GM04504 (cell line): ENCODE measurements around the gene SLC9A9.
A peak's percentile ranks its signal among the peaks of the same experiment; 100 is the strongest.

Experiments
- DNase-seq: peaks from one replicate; pipeline ENCODE4 v3.0.0-alpha.2; 2012; ENCODE audit warnings: low read depth

Gene SLC9A9

DNA sequence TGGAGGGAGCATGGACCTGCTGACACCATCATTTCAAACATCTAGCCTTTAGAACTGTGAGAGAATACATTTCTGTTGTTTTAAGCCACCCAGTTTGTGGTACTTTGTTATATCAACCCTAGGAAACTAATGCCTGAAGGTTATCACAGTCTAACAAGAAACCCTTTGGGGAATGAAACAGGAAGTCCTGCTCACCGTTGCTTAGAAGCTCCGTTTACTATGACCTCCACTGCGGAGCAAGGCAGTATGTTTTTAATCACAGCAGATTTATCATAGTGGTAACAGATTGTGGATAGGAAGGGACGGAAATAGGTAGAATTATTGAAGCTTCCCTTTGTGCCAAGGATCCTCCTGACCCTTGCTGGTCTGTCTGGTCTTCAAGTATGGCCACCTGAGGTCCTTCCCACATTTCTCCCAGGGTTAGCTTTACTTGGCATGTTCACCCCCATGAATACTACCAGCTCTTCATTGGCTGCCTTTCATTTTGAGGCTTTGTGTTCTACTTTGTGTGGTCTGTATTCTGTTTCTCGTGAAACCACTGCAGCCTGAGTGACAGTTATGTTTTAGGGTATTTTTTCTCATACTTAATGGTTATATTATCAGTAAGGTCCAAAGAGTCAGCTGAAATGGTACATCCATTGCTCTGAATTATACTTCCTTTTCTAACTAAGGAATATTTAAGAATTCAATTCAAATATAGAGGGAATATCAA lies 527.1 kb downstream of the SLC9A9 start:
- no peak for DNase-seq

- no peak for DNase-seq
Observed at GRCh38 chr3:143315766-143316165, 532.5 kb downstream of the SLC9A9 start.

DNA sequence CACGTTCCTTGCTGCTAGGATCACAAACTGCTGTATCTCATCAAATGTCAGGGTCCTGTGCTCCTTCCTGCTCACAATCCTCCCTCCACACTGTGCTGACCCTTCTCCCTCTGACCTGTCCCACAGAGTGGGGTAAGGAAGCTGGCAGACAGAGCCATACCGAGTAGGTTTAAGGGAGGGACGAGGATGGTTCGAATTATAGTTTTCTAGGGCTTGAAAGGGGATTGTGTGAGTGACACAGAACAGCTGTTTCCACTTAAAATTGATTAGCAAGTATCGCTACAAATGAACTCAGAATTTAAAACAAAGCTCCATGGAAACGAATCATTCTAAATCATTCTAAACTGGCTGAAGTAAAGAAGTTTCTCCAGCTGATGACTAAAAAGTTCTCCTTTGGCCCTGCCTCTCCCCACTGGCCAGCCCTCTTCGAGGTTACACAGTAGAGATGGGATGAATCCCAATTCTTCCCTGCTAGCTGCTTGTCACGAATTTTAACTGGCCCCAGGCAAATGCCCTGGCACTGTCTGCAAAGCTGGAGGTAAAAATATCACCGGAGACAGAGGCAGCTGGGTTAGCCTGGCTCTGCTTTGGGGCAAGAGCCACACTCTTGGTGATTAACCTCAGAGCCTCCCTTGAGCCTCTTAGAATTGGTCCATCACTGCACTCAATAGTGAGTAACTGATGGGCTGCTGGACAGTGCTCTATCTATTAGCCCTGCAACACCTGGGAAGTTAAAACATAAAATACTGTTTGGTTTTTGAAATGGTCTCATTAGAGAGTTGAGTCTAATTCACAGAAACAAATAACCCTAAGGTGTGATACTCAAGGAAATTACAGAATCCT lies 533.8 kb downstream of the SLC9A9 start:
- DNase-seq: peak; percentile 44

DNA sequence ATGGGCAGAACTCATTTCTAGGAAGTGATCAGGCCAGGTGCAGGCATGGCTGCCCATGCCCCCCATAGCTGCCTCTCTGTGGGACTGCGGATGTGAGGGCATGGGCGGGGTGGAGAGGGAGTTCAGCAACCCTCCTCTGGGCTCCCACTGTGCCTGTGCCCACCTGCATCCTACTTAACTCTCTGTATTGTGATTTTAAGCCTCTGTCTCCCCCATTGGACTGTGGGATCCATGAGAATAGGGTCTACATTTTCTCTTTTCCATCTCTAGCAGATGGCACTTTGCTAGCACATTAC lies 534.4 kb downstream of the SLC9A9 start:
- no peak for DNase-seq

- DNase-seq: no peak
Observed at GRCh38 chr3:143313025-143313892, 535.0 kb downstream of the SLC9A9 start.

- no peak for DNase-seq
Observed at GRCh38 chr3:143311096-143311495, 537.2 kb downstream of the SLC9A9 start.

DNA sequence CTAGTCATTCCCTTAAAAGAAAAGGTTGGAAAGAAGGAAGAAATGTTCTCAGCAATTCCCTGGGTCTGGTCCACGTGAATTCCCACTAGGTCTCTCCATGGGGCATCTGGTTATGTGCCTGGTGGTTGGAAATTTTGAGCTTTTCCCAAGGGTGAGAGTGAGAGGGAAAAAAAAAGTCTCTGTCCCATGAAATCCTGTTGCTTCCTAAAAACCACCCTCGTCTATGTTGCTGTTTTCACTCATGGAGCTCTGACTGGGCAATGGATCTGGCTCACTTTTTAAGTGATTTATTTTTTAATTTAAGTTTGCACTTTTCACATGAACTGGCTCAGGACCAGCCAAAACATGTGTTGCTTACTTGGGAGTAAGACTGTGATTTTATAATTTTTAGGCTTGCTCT lies 538.6 kb downstream of the SLC9A9 start:
- no peak for DNase-seq

DNA sequence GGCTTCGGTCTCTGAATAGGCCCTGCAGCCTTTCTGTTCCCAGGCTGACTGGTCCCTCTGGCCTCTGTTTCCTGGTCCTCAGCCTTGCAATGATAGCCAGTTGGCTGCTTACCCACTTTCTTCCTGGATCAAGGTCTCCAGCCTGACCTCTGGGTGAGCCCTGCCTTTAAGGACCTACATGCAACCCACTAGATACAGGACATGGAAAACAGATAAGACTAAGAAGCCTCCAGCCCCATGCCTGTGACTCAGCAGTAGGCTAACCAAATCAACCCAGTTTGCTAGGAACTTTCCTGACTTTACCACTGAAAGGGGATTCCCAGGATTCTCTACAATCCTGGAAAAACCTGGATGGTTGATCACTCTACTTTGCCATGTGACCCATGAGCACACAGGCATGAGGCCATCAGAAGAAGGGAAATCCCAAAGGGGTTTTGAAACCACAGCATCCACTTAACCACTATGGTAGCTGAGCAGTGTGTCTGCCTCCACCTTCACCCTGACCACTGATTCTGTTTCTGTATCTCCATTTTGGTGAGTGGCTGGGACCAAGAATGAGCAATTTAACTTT lies 540.6 kb downstream of the SLC9A9 start:
- DNase-seq: no peak

DNA sequence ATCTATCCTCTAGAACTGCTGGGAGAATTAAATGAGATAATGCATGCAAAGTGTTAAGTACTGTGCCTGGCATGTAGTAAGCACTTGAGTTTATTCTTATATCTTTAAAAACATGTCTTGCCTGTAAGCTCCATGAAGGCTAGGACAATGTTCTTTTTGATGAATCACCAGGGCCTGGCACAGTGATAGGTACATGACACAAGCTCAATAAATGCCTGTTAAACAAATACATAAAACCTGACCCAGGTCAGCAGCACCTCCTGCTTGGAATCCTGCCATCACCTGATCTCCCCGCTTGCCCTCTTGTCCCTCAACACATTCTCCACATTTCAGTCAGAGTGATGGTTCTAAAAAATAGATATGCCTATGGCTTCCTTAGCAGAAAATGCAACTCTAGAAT lies 541.9 kb downstream of the SLC9A9 start:
- no peak for DNase-seq

GRCh38 chr3:143302638-143303171 lies 545.6 kb downstream of the SLC9A9 start:
- DNase-seq: peak; percentile 81

DNA sequence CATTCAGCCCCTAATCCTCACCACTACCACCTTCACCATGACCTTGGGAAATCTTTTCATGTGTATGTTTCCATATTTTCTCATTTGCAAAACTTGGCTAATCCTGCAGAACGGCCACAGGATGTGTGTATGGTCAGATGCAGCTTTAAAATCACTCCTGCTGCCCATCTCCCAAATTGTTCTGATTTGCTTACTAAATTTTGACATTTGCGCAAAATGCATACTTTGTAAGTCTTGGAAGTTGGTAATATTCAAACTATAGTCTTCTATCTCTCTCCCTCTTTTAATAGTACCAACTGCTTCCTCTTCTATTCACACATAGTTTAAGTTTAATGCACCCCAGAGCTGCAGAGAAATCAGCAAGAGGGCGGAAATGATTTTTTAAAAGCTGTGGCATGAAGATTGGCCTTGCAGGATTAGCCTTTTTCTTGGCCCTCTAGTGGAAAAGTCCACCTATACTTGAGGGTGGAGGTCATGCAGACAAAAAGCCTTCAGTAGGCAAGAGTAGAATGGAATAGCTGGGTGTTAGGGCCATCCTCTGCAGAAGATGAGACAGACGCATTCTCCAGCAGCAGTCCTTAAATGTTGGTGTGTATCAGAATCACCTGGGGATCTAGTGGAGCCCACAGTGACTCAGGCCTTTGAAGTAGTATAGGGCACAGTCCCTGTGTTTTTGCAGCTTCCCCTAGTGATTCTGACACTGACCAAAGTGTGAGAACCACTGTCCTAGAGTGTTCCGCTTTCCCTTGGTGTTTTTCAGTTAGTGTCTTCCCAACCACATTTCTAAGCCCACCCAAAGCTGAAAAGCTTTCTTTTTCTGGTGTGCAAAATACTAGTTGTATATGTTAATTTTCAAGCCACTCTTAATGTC lies 547.0 kb downstream of the SLC9A9 start:
- no peak for DNase-seq

DNA sequence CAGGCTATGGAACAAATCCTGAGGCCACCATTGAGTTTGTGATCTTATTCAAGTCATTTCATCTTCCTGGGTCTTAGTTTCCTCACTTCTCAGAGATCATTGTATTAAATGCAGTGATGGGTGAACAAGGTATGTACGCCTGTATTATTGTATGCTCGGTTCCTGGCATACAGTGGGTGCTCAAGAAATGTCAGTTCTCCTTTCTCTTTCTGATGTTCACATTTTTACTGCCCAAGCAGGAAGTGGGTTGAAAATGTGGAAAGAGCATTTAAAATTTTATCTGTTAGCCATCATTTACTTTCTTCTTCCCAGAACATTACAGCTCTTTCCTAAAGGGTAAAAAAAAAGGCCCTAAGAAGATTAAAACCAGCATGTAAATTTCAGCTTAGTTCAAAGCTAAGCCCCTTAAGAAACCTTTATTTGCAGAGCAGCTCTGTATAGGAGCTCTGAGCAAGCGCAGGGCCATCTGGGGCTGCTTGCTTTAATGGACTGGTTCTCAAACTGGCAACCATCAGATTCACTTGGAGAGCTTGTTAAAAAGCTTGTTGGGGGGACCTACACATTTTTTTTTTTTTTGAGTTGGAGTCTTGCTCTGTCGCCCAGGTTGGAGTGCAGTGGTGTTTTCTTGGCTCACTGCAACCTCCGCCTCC lies 549.3 kb downstream of the SLC9A9 start:
- no peak for DNase-seq

- no peak for DNase-seq
Observed at GRCh38 chr3:143298380-143298779, 549.9 kb downstream of the SLC9A9 start.

DNA sequence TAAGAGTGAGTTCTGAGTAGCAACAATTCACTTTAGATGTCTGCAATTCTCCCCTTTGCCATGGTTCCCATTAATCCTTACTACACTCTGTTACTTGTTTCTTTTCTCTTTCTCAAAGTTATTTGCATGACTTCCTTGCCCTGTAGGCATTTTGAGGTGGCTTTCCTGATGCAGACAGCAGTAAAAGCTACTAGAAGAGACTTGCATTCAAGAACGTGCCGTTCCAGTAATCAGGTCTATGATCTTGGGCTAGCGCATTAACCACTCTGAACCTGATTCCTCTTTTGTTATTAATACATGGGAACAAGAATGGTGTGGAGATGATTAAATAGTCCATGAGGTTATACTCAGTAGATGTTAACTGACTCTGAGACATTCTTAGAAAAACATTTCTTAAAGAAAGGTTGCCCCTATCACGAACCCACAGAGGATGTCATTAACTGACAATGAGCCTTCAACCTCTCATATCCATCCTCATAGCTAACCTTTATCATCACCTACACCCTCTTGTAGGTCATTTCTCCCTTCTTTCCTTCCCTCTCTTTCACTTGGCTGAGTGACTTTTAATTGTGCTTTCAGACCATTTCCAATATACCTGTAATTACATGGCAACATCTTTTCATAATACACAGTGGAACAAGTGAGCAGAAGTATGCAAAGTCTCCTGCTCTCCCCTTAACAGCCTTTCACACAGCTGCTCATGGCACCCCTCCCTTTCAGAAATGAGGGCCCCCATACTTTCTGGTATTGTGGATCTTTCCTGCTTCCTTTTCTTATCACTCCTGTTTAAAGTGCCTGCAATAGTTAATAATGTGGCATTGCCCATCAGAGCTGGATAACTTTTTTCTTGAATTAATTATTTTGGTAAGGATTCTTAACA lies 552.8 kb downstream of the SLC9A9 start:
- no peak for DNase-seq

DNA sequence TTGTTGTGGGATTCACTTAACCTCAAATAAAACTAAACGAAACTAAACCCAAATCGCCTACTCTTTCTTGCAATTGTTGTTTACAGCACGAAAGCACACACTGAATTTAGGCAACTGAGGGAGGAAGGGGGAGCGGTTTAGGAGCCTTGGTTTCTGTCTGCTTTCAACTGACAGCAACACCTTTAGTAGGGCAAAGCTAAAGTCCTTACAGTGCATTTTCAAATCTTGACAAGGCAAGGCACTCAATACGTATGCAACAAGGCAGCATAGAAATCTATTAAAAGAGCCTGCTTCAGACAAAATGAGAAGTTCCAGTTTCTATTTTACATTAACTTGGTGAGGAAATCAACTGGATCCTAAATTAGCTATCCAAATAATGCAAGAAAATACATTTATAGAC lies 554.1 kb downstream of the SLC9A9 start:
- no peak for DNase-seq

GRCh38 chr3:143291836-143292447 lies 556.3 kb downstream of the SLC9A9 start:
- DNase-seq: no peak

DNA sequence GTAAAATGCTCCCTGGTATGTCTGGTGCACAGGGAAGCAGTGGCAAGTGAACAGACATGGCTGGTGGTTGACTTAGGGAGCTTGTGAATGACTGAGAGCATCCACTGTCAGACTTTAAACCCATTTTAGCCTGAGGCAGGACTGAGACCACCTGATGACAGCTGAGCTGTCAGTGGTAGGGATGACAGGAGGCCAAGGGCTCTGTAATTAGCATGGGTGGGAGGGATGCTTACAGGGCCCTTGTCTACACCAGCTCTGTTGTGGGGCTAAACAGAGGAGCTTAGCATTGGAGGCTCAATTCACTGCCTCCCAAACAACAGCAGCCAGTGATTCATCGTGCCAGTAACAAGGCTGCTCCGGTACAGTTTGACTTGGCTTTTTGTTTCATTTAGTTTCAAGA lies 559.3 kb downstream of the SLC9A9 start:
- DNase-seq: no peak

- no peak for DNase-seq
Observed at GRCh38 chr3:143287403-143287802, 560.9 kb downstream of the SLC9A9 start.

DNA sequence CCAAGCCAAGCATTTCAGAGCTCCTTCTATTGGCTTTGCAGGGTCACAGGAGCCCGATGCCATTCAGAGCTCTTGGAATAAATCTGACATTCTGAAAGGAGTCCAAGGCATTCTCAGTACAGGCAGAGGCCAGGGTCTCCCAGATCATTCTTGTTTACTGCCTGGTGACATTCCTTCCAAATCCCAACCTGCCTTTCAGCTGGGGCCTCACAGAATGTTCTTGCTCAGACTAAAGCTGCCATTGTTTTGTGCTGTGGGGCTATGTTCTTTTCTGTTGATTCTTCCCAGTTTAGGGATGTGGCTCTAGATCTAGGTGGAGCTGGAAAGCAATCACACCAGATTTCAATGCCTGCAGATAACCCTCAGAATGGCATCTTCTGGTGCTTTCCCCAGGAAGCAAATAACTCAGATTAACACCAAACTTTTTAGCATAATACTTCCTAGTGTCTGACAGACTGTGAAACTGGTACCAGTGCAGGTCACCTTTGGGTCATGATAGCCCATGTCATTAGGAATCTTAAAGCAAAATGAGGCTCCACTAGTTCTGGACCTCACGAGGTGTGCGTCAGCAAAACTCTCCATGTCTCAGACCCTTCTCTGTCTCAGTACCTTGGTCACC lies 561.8 kb downstream of the SLC9A9 start:
- DNase-seq: no peak
